22Rv1 (cell line): ENCODE measurements around the gene SELENOT.
"Not testable (repeated sequence)": the region's sequence is repeated elsewhere in the genome, so short reads cannot be mapped to it uniquely, and the experiment has no call there.

Source experiments
- H3K27ac ChIP-seq: fragments of 450-650 bp; 2 replicates; pipeline ENCODE4 v1.5.1; 2017
- CTCF ChIP-seq: fragments of 450-650 bp; IDR thresholded peaks from 2 replicates; pipeline ENCODE4 v1.5.1; 2017; ENCODE audit warnings: mild to moderate bottlenecking
- ZFX ChIP-seq: fragments of 450-650 bp; IDR thresholded peaks from 2 replicates; pipeline ENCODE4 v1.6.1; 2017; ENCODE audit warnings: antibody characterized with exemption, borderline replicate concordance

SELENOT gene

GRCh38 chr3:150610785-150611184 lies 7.7 kb downstream of the SELENOT start:
- TF ChIP-seq ZFX (no peak), CTCF (no peak)
- no peak overlapping the region for H3K27ac ChIP-seq

GRCh38 chr3:150611666-150612065 lies 8.5 kb downstream of the SELENOT start:
- TF ChIP-seq ZFX (no peak), CTCF (no peak)
- no peak overlapping the region for H3K27ac ChIP-seq

- H3K27ac ChIP-seq, result no peak overlapping the region
- no peak for TF ChIP-seq ZFX
- TF ChIP-seq CTCF, result no peak
These were observed 9.4 kb downstream of the SELENOT start for GRCh38 chr3:150612494-150612893.

GRCh38 chr3:150613034-150613433 lies 9.9 kb downstream of the SELENOT start:
- H3K27ac ChIP-seq, result no peak overlapping the region
- TF ChIP-seq ZFX, result no peak
- TF ChIP-seq CTCF, result no peak

- TF ChIP-seq CTCF, result no peak
- TF ChIP-seq ZFX, result no peak
- no peak overlapping the region for H3K27ac ChIP-seq
These were observed 10.8 kb downstream of the SELENOT start for GRCh38 chr3:150613709-150614480.

GRCh38 chr3:150620002-150620689 lies 17.0 kb downstream of the SELENOT start:
- H3K27ac ChIP-seq, result no peak overlapping the region
- no peak for TF ChIP-seq CTCF
- TF ChIP-seq ZFX, result no peak

GRCh38 chr3:150622955-150623354 lies 19.8 kb downstream of the SELENOT start:
- H3K27ac ChIP-seq, result not testable (repeated sequence)
